Measurements from ENCODE around the gene LMX1A.

LMX1A gene

GRCh38 chr1:165212229-165212628, 144.3 kb downstream of the LMX1A start:
- no peak overlapping the region for H3K27ac ChIP-seq (ENCODE audit: insufficient read depth in 1 of 2, low read depth in 1 of 2, low read length in 2 of 2, poor library complexity in 1 of 2, severe bottlenecking in 2 of 2)
- H3K9me3 ChIP-seq (ENCODE audit: control extremely low read depth in 1 of 5, control insufficient read depth in 4 of 5, insufficient read depth in 2 of 5, low read depth in 1 of 5, low read length in 4 of 5): peaks cover 0 to 4% (median 0%) of the 10 kb centered on the region in 5 experiments
- ChIA-PET CTCF (no interaction called here), POLR2A (no interaction called here)
- H3K36me3 ChIP-seq (ENCODE audit: control insufficient read depth in 4 of 4, insufficient read depth in 4 of 4, low read length in 3 of 4): no peaks in the 10 kb centered on the region
- H3K4me1 ChIP-seq (ENCODE audit: control extremely low read depth in 1 of 4, control insufficient read depth in 4 of 4, insufficient read depth in 4 of 4, low read length in 3 of 4): no peaks in the 10 kb centered on the region
- H3K4me3 ChIP-seq (ENCODE audit: control insufficient read depth in 1 of 7, extremely low read depth in 1 of 7, insufficient read depth in 4 of 7, low read depth in 2 of 7, low read length in 6 of 7): no peak overlapping the region
- no peak for DNase-seq
- WGBS (ENCODE audit: insufficient coverage): 100% methylated on average over 1 of the region's 3 CpGs
- peaks cover 0 to 6% (median 2%) of the 10 kb centered on the region in 5 experiments for H3K27me3 ChIP-seq (replicated peaks in 2 of 5; ENCODE audit: control insufficient read depth in 4 of 5, insufficient read depth in 5 of 5, low read length in 4 of 5)

- Histone ChIP-seq H3K27me3 (replicated peaks in 2 of 5; ENCODE audit: control insufficient read depth in 4 of 5, insufficient read depth in 5 of 5, low read length in 4 of 5) (peaks cover 0 to 3% (median 0%) of the 10 kb centered on the region in 5 experiments), H3K4me1 (ENCODE audit: control extremely low read depth in 1 of 4, control insufficient read depth in 4 of 4, insufficient read depth in 4 of 4, low read length in 3 of 4) (no peaks in the 10 kb centered on the region), H3K36me3 (ENCODE audit: control insufficient read depth in 4 of 4, insufficient read depth in 4 of 4, low read length in 3 of 4) (no peaks in the 10 kb centered on the region), H3K9me3 (ENCODE audit: control extremely low read depth in 1 of 5, control insufficient read depth in 4 of 5, insufficient read depth in 2 of 5, low read depth in 1 of 5, low read length in 4 of 5) (no peaks in the 10 kb centered on the region), H3K27ac (ENCODE audit: insufficient read depth in 1 of 2, low read depth in 1 of 2, low read length in 2 of 2, poor library complexity in 1 of 2, severe bottlenecking in 2 of 2) (no peak overlapping the region), H3K4me3 (ENCODE audit: control insufficient read depth in 1 of 7, extremely low read depth in 1 of 7, insufficient read depth in 4 of 7, low read depth in 2 of 7, low read length in 6 of 7) (no peak overlapping the region)
- 83% methylated on average over 4 of the region's 5 CpGs for WGBS (ENCODE audit: insufficient coverage)
- ChIA-PET POLR2A (no interaction called here), CTCF (no interaction called here)
- DNase-seq: no peak
These were observed 148.5 kb downstream of the LMX1A start for GRCh38 chr1:165207853-165208515.

- POLR2A ChIA-PET: no interaction called here
- H3K9me3 ChIP-seq (ENCODE audit: control extremely low read depth in 1 of 5, control insufficient read depth in 4 of 5, insufficient read depth in 2 of 5, low read depth in 1 of 5, low read length in 4 of 5): no peaks in the 10 kb centered on the region
These were observed 151.4 kb downstream of the LMX1A start for GRCh38 chr1:165205145-165205544.

GRCh38 chr1:165204548-165204947, 152.0 kb downstream of the LMX1A start:
- POLR2A ChIA-PET: no interaction called here
- CTCF ChIA-PET: no interaction called here
- 100% methylated on average over 1 of the region's 1 CpG for WGBS (ENCODE audit: insufficient coverage)

More at GRCh38 chr1:165205145-165205544, 151.4 kb downstream of the LMX1A start:
- Histone ChIP-seq H3K27ac (ENCODE audit: insufficient read depth in 1 of 2, low read depth in 1 of 2, low read length in 2 of 2, poor library complexity in 1 of 2, severe bottlenecking in 2 of 2) (no peak overlapping the region), H3K36me3 (ENCODE audit: control insufficient read depth in 4 of 4, insufficient read depth in 4 of 4, low read length in 3 of 4) (no peaks in the 10 kb centered on the region), H3K4me1 (ENCODE audit: control extremely low read depth in 1 of 4, control insufficient read depth in 4 of 4, insufficient read depth in 4 of 4, low read length in 3 of 4) (no peaks in the 10 kb centered on the region), H3K4me3 (ENCODE audit: control insufficient read depth in 1 of 7, extremely low read depth in 1 of 7, insufficient read depth in 4 of 7, low read depth in 2 of 7, low read length in 6 of 7) (no peak overlapping the region), H3K27me3 (replicated peaks in 2 of 5; ENCODE audit: control insufficient read depth in 4 of 5, insufficient read depth in 5 of 5, low read length in 4 of 5) (peaks cover 0 to 3% (median 0%) of the 10 kb centered on the region in 5 experiments)
- CTCF ChIA-PET: no interaction called here
- WGBS (ENCODE audit: insufficient coverage): no CpG with 5 or more reads among the region's 3 CpGs
- no peak for DNase-seq

GRCh38 chr1:165191087-165191486, 165.4 kb downstream of the LMX1A start:
- CTCF ChIA-PET: no interaction called here
- H3K4me3 ChIP-seq (ENCODE audit: control insufficient read depth in 1 of 7, extremely low read depth in 1 of 7, insufficient read depth in 4 of 7, low read depth in 2 of 7, low read length in 6 of 7): no peak overlapping the region
- 75% methylated on average over 4 of the region's 4 CpGs for WGBS (ENCODE audit: insufficient coverage)
- no peaks in the 10 kb centered on the region for H3K9me3 ChIP-seq (ENCODE audit: control extremely low read depth in 1 of 5, control insufficient read depth in 4 of 5, insufficient read depth in 2 of 5, low read depth in 1 of 5, low read length in 4 of 5)
- H3K27me3 ChIP-seq (replicated peaks in 2 of 5; ENCODE audit: control insufficient read depth in 4 of 5, insufficient read depth in 5 of 5, low read length in 4 of 5): peaks cover 0 to 4% (median 0%) of the 10 kb centered on the region in 5 experiments
- no peak for DNase-seq
- no peaks in the 10 kb centered on the region for H3K36me3 ChIP-seq (ENCODE audit: control insufficient read depth in 4 of 4, insufficient read depth in 4 of 4, low read length in 3 of 4)
- no peaks in the 10 kb centered on the region for H3K4me1 ChIP-seq (ENCODE audit: control extremely low read depth in 1 of 4, control insufficient read depth in 4 of 4, insufficient read depth in 4 of 4, low read length in 3 of 4)
- H3K27ac ChIP-seq (ENCODE audit: insufficient read depth in 1 of 2, low read depth in 1 of 2, low read length in 2 of 2, poor library complexity in 1 of 2, severe bottlenecking in 2 of 2): no peak overlapping the region
- POLR2A ChIA-PET: no interaction called here

More at GRCh38 chr1:165204548-165204947, 152.0 kb downstream of the LMX1A start:
- Histone ChIP-seq H3K27me3 (replicated peaks in 2 of 5; ENCODE audit: control insufficient read depth in 4 of 5, insufficient read depth in 5 of 5, low read length in 4 of 5) (peaks cover 0 to 3% (median 0%) of the 10 kb centered on the region in 5 experiments), H3K36me3 (ENCODE audit: control insufficient read depth in 4 of 4, insufficient read depth in 4 of 4, low read length in 3 of 4) (no peaks in the 10 kb centered on the region), H3K27ac (ENCODE audit: insufficient read depth in 1 of 2, low read depth in 1 of 2, low read length in 2 of 2, poor library complexity in 1 of 2, severe bottlenecking in 2 of 2) (no peak overlapping the region), H3K4me1 (ENCODE audit: control extremely low read depth in 1 of 4, control insufficient read depth in 4 of 4, insufficient read depth in 4 of 4, low read length in 3 of 4) (no peaks in the 10 kb centered on the region), H3K4me3 (ENCODE audit: control insufficient read depth in 1 of 7, extremely low read depth in 1 of 7, insufficient read depth in 4 of 7, low read depth in 2 of 7, low read length in 6 of 7) (no peak overlapping the region), H3K9me3 (ENCODE audit: control extremely low read depth in 1 of 5, control insufficient read depth in 4 of 5, insufficient read depth in 2 of 5, low read depth in 1 of 5, low read length in 4 of 5) (no peaks in the 10 kb centered on the region)
- DNase-seq: no peak

- no CpG with 5 or more reads among the region's 4 CpGs for WGBS (ENCODE audit: insufficient coverage)
- Histone ChIP-seq H3K36me3 (ENCODE audit: control insufficient read depth in 4 of 4, insufficient read depth in 4 of 4, low read length in 3 of 4) (no peaks in the 10 kb centered on the region), H3K9me3 (ENCODE audit: control extremely low read depth in 1 of 5, control insufficient read depth in 4 of 5, insufficient read depth in 2 of 5, low read depth in 1 of 5, low read length in 4 of 5) (no peaks in the 10 kb centered on the region), H3K4me3 (ENCODE audit: control insufficient read depth in 1 of 7, extremely low read depth in 1 of 7, insufficient read depth in 4 of 7, low read depth in 2 of 7, low read length in 6 of 7) (no peak overlapping the region), H3K4me1 (ENCODE audit: control extremely low read depth in 1 of 4, control insufficient read depth in 4 of 4, insufficient read depth in 4 of 4, low read length in 3 of 4) (no peaks in the 10 kb centered on the region), H3K27me3 (replicated peaks in 2 of 5; ENCODE audit: control insufficient read depth in 4 of 5, insufficient read depth in 5 of 5, low read length in 4 of 5) (no peaks in the 10 kb centered on the region), H3K27ac (ENCODE audit: insufficient read depth in 1 of 2, low read depth in 1 of 2, low read length in 2 of 2, poor library complexity in 1 of 2, severe bottlenecking in 2 of 2) (no peak overlapping the region)
- no peak for DNase-seq
- ChIA-PET POLR2A (no interaction called here), CTCF (no interaction called here)
These were observed 166.6 kb downstream of the LMX1A start for GRCh38 chr1:165189913-165190312.

GRCh38 chr1:165189011-165189410, 167.5 kb downstream of the LMX1A start:
- Histone ChIP-seq H3K4me1 (ENCODE audit: control extremely low read depth in 1 of 4, control insufficient read depth in 4 of 4, insufficient read depth in 4 of 4, low read length in 3 of 4) (no peaks in the 10 kb centered on the region), H3K9me3 (ENCODE audit: control extremely low read depth in 1 of 5, control insufficient read depth in 4 of 5, insufficient read depth in 2 of 5, low read depth in 1 of 5, low read length in 4 of 5) (peaks cover 0 to 2% (median 0%) of the 10 kb centered on the region in 5 experiments), H3K27ac (ENCODE audit: insufficient read depth in 1 of 2, low read depth in 1 of 2, low read length in 2 of 2, poor library complexity in 1 of 2, severe bottlenecking in 2 of 2) (no peak overlapping the region), H3K4me3 (ENCODE audit: control insufficient read depth in 1 of 7, extremely low read depth in 1 of 7, insufficient read depth in 4 of 7, low read depth in 2 of 7, low read length in 6 of 7) (no peak overlapping the region), H3K27me3 (replicated peaks in 2 of 5; ENCODE audit: control insufficient read depth in 4 of 5, insufficient read depth in 5 of 5, low read length in 4 of 5) (no peaks in the 10 kb centered on the region), H3K36me3 (ENCODE audit: control insufficient read depth in 4 of 4, insufficient read depth in 4 of 4, low read length in 3 of 4) (no peaks in the 10 kb centered on the region)
- no peak for DNase-seq
- no CpG with 5 or more reads among the region's 2 CpGs for WGBS (ENCODE audit: insufficient coverage)
- ChIA-PET CTCF (no interaction called here), POLR2A (no interaction called here)

Data from common myeloid progenitor, CD34-positive (primary cell).